Measurements from ENCODE around the gene CLEC4E. TPM values are rescaled to one million over a fixed set of nuclear protein-coding genes. Genes with fewer than 3 reads are reported as not detected.
"Not testable (repeated sequence)": the region's sequence is repeated elsewhere in the genome, so short reads cannot be mapped to it uniquely, and the experiment has no call there.

CLEC4E gene
- total RNA-seq, 1 donor from 2014 or later = not detected

DNA sequence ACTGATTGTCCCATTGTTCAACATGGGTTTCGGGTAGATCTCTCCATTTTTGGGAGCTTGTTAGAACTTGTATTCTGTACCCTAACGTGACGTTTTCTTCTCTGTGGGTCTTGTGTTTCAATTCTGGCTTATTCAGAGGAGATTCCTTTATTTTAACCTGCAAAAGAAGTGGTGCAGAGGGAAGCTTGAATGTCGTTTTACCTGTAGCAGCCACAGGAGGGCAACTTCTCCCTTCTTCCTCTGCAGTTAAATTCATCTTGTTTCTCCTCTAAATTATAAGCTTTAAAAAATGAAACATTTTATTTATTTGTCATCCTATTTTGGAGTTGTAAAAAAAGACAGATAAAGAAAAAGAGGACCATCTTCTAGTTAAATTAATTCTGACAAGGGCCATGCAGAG lies 41.1 kb downstream of the CLEC4E start:
- no peak overlapping the region for H3K4me3 ChIP-seq (ENCODE audit: low read depth, low read length)
- TF ChIP-seq, protein P1, sequence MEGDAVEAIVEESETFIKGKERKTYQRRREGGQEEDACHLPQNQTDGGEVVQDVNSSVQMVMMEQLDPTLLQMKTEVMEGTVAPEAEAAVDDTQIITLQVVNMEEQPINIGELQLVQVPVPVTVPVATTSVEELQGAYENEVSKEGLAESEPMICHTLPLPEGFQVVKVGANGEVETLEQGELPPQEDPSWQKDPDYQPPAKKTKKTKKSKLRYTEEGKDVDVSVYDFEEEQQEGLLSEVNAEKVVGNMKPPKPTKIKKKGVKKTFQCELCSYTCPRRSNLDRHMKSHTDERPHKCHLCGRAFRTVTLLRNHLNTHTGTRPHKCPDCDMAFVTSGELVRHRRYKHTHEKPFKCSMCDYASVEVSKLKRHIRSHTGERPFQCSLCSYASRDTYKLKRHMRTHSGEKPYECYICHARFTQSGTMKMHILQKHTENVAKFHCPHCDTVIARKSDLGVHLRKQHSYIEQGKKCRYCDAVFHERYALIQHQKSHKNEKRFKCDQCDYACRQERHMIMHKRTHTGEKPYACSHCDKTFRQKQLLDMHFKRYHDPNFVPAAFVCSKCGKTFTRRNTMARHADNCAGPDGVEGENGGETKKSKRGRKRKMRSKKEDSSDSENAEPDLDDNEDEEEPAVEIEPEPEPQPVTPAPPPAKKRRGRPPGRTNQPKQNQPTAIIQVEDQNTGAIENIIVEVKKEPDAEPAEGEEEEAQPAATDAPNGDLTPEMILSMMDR (IDR thresholded peaks at IDR 0.05; ENCODE audit: insufficient read depth, low read length, severe bottlenecking) = no peak
- no peaks in the 10 kb centered on the region for H3K36me3 ChIP-seq (ENCODE audit: control insufficient read depth, insufficient read depth, low read length)
- DNase-seq (ENCODE audit: low read depth) (no peak), FAIRE-seq (no peak)
- H3K27me3 ChIP-seq (ENCODE audit: control insufficient read depth, insufficient read depth, low read length) = no peaks in the 10 kb centered on the region

DNA sequence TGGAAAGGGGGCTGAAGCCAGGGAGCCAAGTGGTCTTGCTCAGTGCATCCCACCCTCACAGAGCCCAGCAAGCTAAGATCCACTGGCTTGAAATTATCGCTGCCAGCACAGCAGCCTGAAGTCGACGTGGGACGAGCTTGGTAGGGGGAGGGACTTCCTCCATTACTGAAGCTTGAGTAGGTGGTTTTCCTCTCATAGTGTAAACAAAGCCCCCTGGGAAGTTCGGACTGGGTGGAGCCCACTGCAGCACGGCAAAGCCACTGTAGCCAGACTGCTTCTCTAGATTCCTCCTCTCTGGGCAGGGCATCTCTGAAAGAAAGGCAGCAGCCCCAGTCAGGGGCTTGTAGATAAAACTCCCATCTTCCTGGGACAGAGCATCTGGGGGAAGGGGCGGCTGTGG lies 44.6 kb downstream of the CLEC4E start:
- H3K4me3 ChIP-seq (ENCODE audit: low read depth, low read length); H3K27me3 ChIP-seq (ENCODE audit: control insufficient read depth, insufficient read depth, low read length); DNase-seq (ENCODE audit: low read depth); FAIRE-seq; H3K36me3 ChIP-seq (ENCODE audit: control insufficient read depth, insufficient read depth, low read length): not testable (repeated sequence)

DNA sequence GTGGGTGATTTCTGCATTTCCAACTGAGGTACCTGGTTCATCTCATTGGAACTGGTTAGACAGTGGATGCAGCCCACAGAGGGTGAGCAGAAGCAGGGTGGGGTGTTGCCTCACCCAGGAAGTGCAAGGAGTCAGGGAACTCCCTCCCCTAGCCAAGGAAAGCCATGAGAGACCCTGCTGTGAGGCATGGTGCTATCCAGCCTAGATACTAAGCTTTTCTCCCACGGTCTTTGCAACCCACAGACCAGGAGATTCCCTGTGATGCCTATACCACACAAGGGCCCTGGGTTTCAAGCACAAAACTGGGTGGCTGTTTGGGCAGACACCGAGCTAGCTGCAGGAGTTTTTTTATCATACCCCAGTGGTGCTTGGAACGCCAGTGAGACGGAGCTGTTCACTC lies 45.0 kb downstream of the CLEC4E start:
- not testable (repeated sequence) for FAIRE-seq; H3K4me3 ChIP-seq (ENCODE audit: low read depth, low read length); H3K27me3 ChIP-seq (ENCODE audit: control insufficient read depth, insufficient read depth, low read length); DNase-seq (ENCODE audit: low read depth); H3K36me3 ChIP-seq (ENCODE audit: control insufficient read depth, insufficient read depth, low read length)

DNA sequence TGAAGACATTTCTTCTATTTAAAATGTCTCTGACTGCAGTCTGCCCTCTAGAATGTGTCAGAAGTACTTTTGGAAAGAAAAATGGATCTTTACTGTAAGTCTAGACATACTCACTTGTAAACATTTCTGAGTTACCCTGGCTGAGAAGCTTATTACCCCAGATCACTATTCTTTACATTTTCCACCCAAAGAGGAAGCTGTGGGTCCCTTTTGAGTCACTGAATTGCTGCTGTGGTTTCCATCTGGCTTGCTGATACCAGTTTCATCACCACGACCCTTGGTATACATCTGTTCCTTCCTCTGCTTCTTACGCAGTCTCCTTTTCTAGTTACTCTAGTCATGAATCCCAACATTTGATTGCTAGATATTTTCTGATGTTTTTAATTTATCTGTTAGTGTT lies 47.6 kb downstream of the CLEC4E start:
- H3K36me3 ChIP-seq (ENCODE audit: control insufficient read depth, insufficient read depth, low read length) = no peaks in the 10 kb centered on the region
- TF ChIP-seq, protein P1 (IDR thresholded peaks at IDR 0.05; ENCODE audit: insufficient read depth, low read length, severe bottlenecking) = no peak
- DNase-seq (ENCODE audit: low read depth) (no peak), FAIRE-seq (no peak)
- no peaks in the 10 kb centered on the region for H3K27me3 ChIP-seq (ENCODE audit: control insufficient read depth, insufficient read depth, low read length)
- no peak overlapping the region for H3K4me3 ChIP-seq (ENCODE audit: low read depth, low read length)

GRCh38 chr12:8491646-8492530 lies 48.8 kb downstream of the CLEC4E start:
- Histone ChIP-seq H3K27me3 (ENCODE audit: control insufficient read depth, insufficient read depth, low read length) (no peaks in the 10 kb centered on the region), H3K36me3 (ENCODE audit: control insufficient read depth, insufficient read depth, low read length) (no peaks in the 10 kb centered on the region), H3K4me3 (ENCODE audit: low read depth, low read length) (no peak overlapping the region)
- FAIRE-seq (no peak), DNase-seq (ENCODE audit: low read depth) (no peak)
- TF ChIP-seq, protein P1 (IDR thresholded peaks at IDR 0.05; ENCODE audit: insufficient read depth, low read length, severe bottlenecking) = no peak

Other genes starting within 250 kb of the CLEC4E start
- under 0.01 TPM in 1 of 2 replicates, not detected in the other for gene CLEC6A, start 84.9 kb downstream of the CLEC4E start, total RNA-seq
- not detected in 2 replicates for gene CLEC4D, start 27.4 kb downstream of the CLEC4E start, total RNA-seq
- gene AICDA, start 72.0 kb upstream of the CLEC4E start, total RNA-seq = not detected in 2 replicates
- 6.6 and 9.0 TPM in 2 replicates for gene MFAP5, start 121.9 kb upstream of the CLEC4E start, total RNA-seq
- 36.7 and 42.6 TPM in 2 replicates for gene RIMKLB, start 157.1 kb upstream of the CLEC4E start, total RNA-seq